ENCODE measurements around the gene SLC39A1. TPM values are rescaled to one million over a fixed set of nuclear protein-coding genes. Genes with fewer than 3 reads are reported as not detected.

Gene SLC39A1
- total and polyA plus RNA-seq, 9 of the 15 experiments (the other 6 are each of a cell fraction or from before 2014, with no cell fraction given): 9.9 to 81.1 (median 62.7) TPM

GRCh38 chr1:153922076-153922971 lies 41.0 kb downstream of the SLC39A1 start (continued):
- peak; percentile 23; the same call in 1 of the 2 replicates for TF ChIP-seq MGA (IDR thresholded peaks at IDR 0.05)
- TF ChIP-seq MTA2 (IDR thresholded peaks at IDR 0.05; ENCODE audit: low read depth): no peak
- no peak for TF ChIP-seq NCOA4 (IDR thresholded peaks at IDR 0.05; ENCODE audit: partially characterized antibody)
- no peak for TF ChIP-seq TEAD4 (IDR thresholded peaks at IDR 0.05; ENCODE audit: low read length)
- TF ChIP-seq TEAD4 (CRISPR knock-in tag; IDR thresholded peaks at IDR 0.05; ENCODE audit: borderline replicate concordance): peak; percentile 4; the same call in 1 of the 2 replicates
- no peak for TF ChIP-seq SAFB2 (IDR thresholded peaks at IDR 0.05; ENCODE audit: borderline replicate concordance, low read depth, low read length, severe bottlenecking)
- no peak for TF ChIP-seq GATAD2B (IDR thresholded peaks at IDR 0.05; ENCODE audit: borderline replicate concordance)
- no peak for TF ChIP-seq NR0B1 (IDR thresholded peaks at IDR 0.05; ENCODE audit: partially characterized antibody)
- peak; percentile 83 for TF ChIP-seq CTCFL (IDR thresholded peaks at IDR 0.05; ENCODE audit: borderline replicate concordance, insufficient read depth, low read depth, low read length, poor library complexity, severe bottlenecking)
- TF ChIP-seq DMBX1 (CRISPR knock-in tag; IDR thresholded peaks at IDR 0.05; ENCODE audit: borderline replicate concordance): no peak
- no peak for TF ChIP-seq C11orf30 (IDR thresholded peaks at IDR 0.05; ENCODE audit: low read depth)
- TF ChIP-seq ARNT (IDR thresholded peaks at IDR 0.05): no peak
